HG02642 (cell line): ENCODE results near the gene PELI2.

Experiments
- ATAC-seq: cut with Tn5 transposase; IDR thresholded peaks from one replicate; pipeline ENCODE4 v1.9.1; 2021; ENCODE audit warnings: mild to moderate bottlenecking; ENCODE audit not compliant: unreplicated experiment, poor library complexity

Gene PELI2

GRCh38 chr14:56224229-56224628, 106.0 kb downstream of the PELI2 start:
- ATAC-seq: no peak

DNA sequence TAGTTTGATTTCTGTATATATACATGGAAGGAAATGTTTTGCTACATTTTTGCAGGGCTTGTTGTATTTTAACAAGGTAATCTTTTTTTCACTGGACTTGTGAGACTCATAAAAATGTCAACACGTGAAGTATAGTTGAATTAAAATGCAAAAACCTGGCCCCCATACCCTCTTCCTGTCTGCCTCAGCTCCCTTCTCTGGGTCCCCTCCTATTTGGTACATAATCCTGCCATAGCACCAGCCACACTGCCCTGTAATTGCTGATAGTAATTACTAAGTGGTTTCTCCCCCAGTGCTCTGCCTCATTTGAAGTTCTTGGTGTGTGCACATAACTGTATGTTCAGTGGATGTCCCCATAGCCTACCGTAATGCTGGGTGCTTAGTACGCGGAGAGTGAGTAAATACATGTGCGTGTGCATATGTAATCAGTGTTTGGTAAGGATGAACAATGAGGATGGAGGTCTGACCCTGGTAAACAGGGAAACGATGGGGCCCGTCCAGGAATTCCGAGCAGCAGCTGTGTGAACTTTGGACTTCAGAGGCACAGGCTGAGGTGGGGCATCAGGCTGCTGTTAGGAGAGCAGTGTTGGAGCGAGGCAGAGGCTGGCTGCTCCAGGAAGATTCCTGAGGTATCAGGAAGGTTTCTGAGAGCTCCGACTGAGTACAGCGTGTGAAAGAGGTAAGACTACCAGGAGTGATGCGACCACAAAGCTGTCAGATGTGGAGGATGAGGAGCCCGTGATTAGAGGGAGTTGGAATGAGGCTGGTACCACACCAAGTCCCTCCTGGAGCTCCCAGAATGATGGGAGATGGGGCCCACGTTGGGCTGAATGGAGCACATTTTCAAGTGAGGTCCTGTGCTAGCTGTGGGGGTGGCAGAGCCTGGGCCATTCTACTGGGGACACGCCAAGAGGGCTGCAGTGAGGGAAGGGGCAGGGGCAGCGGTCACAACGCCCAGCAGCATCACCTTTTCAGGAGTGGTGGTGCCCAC, 106.8 kb downstream of the PELI2 start:
- ATAC-seq: no peak

DNA sequence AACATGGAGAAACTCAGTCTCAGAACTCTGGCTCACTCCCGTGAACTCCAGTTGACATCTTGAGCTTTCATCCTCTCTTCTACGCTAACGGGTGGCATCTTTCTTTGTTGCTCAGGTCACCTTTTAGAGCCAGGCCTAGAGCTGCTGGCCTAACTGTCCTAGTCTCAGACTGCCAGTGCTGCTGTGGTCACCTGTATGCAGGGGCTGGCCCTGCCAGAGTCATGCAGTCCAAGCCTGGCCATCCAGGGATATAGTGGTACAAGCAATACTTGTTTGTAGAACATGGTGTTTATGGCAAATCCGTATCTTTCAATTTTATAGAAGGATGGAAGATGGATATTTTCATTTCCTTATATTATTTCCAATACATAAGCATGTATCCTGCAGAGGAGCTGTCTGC, 117.2 kb downstream of the PELI2 start:
- ATAC-seq: no peak

GRCh38 chr14:56237398-56237797, 119.2 kb downstream of the PELI2 start:
- no peak for ATAC-seq

DNA sequence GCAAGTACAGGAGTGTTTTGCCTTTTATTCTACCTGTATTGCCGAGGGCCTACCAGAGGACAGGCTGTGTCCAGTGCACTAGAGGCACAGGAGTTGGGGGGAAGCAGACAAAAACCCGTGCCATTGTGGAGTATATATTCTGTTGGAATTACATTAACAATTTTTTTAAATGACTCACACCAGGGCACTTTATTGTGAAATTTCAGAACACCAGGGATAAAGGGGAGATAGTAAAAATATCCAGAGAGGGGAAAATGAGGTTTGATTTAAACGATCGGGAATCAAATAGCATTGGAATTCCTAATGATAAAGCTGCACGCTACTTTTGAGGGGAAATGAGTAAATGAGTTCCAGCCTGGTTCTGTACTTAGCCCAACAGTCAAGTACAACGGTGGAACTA, 123.2 kb downstream of the PELI2 start:
- no peak for ATAC-seq

- ATAC-seq: no peak
These were observed 124.9 kb downstream of the PELI2 start for GRCh38 chr14:56243110-56243509.

DNA sequence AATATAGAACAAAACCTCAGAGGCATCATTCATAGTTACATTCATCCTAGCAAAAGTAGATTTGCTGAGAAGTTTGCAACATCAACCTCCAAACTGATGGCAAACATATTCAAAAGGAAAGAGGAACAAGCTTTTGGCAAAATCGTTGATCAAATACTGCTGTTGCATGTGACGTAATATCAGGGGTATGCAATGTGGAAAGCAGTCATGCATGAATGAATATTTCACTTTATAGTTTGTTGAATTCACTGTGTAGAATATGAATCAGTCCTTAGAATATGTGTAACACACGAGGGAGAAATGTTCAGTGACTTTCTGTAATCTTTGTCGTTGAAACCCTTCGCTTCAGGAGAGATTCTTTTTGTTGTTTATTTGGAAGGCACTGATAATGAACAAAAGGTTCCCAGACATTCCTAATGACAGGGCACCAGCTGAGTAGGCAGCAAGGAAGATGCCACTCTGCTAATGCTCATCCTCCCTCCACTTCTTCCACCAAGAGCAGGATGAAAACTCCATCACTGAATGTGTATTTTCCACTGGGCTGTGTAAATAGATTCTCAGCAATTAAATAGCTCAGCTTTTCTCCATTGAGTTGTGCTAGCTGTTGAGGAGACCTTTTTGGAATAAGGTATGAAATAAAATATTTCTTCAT, 126.1 kb downstream of the PELI2 start:
- ATAC-seq: no peak

GRCh38 chr14:56247495-56248200, 129.4 kb downstream of the PELI2 start:
- no peak for ATAC-seq

DNA sequence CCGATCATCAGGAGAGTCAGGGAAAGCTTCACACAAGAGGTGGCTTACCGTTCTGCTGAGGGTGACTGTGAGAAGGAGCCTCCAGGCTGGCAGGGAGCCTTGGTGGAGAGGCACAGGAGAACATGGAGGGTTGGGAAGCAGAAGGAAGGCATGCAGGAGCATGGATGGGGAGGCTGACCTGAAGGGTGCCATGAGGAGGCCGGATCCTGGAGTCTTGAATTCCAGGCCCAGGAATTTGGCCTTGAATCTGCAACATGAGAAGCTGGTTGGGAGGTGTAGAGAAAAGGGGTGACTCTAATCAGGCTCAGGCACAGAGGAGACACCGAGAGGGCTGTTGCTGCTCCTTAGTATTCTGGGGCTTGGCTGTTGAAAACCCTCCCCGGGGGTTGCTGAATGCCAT, 130.2 kb downstream of the PELI2 start:
- no peak for ATAC-seq

DNA sequence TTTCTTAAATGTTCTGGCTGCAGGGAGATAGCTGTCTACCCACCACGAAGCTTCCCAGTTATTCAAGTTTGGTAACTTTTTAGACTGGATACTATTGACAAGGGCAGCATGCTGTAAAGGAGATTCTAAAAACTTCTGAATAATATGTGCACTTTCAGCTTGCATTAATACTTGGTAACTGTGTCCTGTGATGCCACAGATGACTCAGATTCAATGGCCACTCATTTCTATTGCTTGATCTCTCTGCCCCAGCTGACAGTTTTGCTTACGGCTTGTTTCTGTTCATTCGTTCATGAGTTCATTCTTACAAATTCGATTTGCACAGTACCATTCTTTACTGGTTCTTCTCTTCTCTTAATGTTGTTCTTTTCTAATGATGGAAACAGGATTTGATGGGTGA, 142.8 kb downstream of the PELI2 start:
- ATAC-seq: no peak

DNA sequence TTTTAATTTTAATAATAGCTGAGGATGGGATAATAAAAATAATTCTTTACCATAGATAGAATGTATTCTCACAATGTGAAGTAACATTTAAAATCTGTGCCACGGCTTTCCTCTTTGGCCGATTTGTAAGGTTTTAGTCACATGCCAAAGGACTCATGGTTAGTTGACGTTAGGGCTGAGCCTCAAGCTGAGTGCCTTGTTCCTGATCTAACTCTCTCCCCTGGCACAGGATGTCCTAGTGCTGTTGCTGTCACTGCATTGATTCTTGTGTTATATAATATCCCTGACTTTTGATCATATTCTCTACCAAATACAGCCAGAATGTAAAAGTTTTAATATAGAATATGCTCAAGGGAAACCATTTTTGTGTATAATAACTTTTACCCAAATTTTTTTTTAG, 144.3 kb downstream of the PELI2 start:
- no peak for ATAC-seq

- ATAC-seq: no peak
These were observed 149.8 kb downstream of the PELI2 start for GRCh38 chr14:56268039-56268438.

DNA sequence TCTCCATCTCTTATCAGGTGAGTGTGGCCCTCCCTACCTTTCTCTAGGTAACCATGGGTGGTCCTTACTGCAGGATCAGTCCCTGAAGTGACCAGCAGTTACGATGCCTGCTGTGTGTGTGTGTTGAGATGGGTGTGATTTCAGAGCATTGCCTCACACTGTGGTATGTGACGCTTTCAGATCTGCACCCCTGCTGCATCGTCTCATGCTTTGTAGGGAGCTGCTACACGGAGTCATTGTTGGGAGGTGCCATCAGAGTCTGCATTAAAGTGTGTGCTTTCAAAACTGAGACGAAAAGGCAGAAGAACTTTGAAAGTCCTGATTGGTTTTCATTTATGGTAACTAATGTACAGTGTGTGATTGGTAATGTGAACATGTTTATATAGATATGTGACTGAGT, 150.5 kb downstream of the PELI2 start:
- ATAC-seq: no peak

DNA sequence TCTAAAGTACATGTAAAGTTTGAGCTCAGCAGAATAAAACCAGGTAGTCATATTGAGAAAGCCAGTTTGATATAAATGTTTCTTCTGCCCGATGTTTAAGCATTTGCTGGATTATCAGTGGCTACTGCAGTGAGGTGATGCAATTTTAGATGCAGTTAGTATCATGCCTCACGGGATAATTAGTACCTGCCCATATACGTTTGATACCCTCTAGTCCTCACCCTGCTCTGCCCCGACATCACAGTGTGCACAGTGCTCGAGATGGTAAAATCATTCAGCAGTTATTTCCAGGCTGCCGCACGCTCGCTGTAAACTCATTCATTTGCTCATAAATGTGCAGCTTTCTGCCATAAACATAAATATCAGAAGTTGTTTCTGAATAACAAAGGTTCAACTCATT, 152.7 kb downstream of the PELI2 start:
- ATAC-seq: no peak

GRCh38 chr14:56271970-56272369, 153.8 kb downstream of the PELI2 start:
- no peak for ATAC-seq

GRCh38 chr14:56273155-56273554, 154.9 kb downstream of the PELI2 start:
- ATAC-seq: no peak

- ATAC-seq: no peak
These were observed 155.7 kb downstream of the PELI2 start for GRCh38 chr14:56273951-56274350.

GRCh38 chr14:56274556-56274955, 156.3 kb downstream of the PELI2 start:
- ATAC-seq: no peak

GRCh38 chr14:56276108-56276507, 157.9 kb downstream of the PELI2 start:
- no peak for ATAC-seq

GRCh38 chr14:56278383-56278782, 160.2 kb downstream of the PELI2 start:
- no peak for ATAC-seq

DNA sequence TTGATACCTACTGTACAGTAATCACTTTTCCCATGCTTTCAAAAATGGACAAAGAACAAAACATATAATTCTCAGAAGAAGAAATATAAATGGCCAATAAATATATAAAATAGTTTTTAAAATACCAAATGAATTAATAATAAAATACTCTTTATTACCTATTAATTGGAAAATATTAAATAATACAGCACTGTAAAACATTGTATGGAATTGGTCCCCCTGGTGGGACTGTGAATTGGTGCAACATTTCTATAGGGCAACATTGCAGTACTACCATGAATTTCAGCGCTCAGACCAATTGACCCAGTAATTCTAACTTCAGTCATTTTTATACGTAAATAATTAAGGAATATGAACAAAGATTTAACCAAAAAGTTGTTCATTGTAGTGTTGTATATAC, 162.6 kb downstream of the PELI2 start:
- ATAC-seq: no peak
